RPMI7951 (cell line): ENCODE results near the gene MVB12A. TPM values are rescaled to one million over a fixed set of nuclear protein-coding genes. Genes with fewer than 3 reads are reported as not detected.

Experiments
- DNase-seq: peaks from one replicate; pipeline ENCODE4 v3.0.0-alpha.2; 2012; ENCODE audit warnings: low read depth
- total RNA-seq: library from RNA; depleted of rRNA; stranded (reverse); fragments of >200 nt; shearing (Covaris generic); gene quantifications from 2 replicates; pipeline ENCODE4 v1.2.3, GENCODE V29; 2014

The MVB12A gene
- total RNA-seq, 1 experiment from 2014 or later: 123 TPM

DNA sequence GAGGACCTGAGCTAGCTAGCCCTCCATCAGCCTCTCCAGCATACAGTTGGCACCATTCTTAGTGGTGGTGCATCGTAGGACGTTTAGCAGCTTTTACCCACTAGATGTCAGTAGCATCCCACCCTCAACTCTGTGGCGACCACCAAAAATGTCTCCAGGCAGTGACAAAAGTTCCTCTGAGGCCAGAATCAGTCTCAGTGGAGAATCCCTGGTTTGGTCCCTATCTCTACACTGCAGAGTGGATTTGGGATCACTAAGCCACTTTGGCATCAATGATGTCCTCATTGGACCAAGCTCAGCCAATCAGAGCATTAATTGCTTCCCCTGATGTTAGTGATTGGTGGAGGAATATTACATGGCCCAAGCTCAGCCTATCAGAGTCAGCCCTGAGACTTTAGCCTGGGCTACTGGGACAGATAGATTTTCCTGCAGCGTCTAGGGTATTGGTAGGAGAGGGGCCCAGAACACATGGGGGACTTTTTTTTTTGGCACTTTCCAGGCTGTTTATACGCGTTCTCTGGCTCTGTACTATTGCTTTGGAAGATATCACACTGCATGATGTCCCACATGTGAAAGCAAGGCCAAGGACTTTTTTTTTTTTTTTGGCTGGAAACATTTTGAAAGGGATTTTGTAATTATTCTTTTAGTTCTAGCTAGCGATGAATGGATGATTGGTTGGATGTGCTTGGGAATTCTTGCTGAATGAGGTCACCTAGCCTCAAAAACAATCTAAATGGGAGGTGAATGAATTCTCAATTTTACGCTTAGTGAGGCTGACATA is 21.6 kb downstream of the MVB12A start:
- DNase-seq: peak; percentile 40

DNA sequence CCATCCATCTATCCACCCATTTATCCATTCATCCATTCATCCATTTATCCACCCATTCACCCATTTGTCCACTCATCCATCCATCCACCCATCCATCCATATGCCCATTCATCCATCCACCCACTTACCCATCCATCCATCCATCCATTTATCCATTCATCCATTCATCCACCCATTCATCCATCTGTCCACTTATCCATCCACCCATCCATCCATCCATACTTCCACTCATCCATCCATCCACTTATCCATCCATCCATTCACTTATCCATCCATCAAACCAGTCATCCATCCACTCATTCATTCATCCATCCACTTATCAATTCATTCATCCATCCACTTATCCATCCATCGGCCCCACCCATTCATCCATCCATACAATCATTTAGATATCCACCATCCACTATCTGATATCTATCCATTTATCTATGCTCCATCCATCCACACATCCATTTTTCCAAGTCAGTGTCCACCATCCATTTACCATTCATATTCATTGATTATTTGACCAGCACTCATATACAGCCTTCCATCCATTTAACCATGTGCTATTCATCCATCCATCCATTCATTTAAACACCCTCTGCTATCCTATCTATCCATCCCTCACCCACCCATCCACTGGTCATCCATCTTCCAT is 25.8 kb downstream of the MVB12A start:
- no peak for DNase-seq

DNA sequence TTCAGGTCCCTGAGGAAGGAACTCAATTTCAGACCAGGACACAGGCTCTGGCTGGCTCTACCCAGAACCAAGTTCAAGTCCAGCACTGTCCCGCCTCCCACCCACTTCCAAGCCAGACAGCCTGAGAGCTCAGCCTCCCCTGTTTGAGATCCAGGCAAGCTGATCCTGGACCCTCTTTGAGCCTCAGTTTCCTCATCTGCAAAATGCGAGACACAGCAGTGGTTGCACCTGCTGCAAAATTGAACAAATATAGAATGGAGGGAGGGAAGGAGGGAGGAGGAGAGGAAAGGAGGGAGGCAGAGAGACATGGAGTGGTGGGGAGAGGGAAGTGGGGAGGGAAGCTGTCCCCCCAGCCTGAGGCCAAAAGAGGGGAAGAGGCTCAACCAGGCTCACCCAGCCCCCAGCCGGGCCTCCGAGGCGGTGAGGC is 27.9 kb downstream of the MVB12A start:
- no peak for DNase-seq

DNA sequence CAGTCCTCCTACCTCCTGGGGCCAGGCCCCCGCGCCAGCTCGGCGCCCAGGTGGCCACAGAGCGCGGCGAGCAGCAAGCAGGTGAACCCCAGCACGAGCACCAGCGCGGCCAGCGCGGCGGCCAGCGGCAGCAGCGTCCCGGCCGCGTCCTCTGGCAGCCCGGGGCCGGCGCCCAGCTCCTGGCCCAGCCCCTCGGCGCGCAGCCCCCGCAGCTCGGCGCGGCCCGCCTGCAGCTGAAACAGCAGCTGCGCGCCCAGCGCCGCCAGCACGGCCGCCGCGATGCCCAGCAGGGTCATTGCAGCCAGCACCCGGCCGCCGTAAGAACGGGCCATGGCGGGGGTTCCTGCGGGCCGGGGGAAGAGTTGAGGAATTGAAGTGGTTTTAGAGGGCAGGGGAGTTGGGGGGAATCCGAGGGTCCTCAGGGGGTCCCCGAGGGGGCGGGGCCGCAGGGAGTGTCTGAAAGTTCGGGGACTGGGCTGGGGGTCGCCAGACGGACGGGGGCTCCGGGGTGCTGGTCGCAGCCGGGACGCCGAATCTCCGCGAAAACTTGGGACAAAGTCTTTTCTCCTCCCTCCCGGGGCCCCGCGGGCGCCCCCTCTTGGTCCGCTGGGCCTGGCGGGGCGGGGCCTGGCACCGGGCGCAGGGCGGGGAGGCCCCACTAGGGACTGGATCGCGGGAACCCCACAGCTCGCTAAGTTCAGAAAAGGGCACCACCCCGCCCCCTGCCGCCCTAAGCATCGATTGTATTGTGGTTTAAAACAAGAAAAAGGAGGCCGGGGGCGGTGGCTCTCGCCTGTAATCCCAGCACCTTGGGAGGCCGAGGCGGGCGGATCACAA is 28.5 kb downstream of the MVB12A start, which contains the start of gene TMEM221:
Gene TMEM221 (minus strand): TSS at position 538 of the 837 bp plus-strand sequence. CDS start 206 bp downstream, at position 332.
- peak; percentile 31 for DNase-seq

DNA sequence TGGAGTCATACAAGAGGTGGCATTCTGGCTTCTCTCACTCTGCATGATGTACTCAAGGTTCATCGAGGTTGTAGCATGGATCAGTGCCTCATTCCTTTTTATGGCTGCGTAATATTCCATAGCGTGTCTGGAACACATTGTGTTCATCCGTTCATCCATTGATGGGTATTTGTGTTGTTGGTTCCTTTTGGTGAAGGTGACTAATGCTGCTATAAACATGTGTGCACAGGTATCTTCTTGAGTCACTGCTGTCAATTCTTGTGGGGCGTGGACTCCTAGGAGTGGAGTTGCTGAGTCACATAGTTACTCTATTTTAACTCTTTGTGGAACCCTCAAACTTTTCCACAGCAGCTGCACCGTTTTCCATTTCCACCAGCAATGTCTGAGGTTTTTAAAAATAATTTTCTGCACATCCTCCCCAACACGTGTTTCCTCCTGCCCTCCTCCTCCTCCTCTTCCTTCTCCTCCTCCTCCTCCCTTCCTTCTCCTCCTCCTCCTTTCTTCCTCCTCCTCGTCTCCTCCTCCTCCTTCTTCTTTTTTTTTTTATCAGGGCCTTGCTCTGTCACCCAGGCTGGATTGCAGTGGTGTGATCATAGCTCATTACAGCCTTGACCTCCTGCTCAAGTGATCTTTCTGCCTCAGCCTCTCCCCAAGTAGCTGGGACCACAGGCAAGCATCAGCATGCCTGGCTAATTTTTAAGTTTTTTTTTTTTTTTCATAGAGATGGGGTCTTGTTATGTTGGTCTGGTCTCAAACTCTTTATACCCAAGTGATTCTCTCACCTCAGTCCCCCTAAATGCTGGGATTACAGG is 30.6 kb downstream of the MVB12A start:
- peak; percentile 31 for DNase-seq

DNA sequence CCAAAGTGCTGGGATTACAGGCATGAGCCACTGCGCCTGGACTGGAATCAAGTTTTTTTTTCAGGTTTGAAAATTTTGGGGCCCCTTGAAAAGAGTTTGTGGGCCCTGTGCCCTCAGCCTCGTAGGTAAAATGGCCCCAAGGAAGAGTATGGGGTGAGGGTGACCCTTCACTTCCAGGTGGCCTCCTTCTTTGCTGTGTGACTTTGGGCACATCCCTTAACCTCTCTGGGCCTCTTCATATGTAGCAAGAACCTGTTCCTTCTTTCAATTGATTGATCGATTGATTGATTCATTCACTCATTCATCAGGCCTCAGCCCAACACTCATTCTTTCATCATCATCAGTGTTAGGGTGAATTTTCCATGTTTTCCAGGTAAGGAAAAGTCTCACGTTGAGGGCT is 32.0 kb downstream of the MVB12A start:
- no peak for DNase-seq

DNA sequence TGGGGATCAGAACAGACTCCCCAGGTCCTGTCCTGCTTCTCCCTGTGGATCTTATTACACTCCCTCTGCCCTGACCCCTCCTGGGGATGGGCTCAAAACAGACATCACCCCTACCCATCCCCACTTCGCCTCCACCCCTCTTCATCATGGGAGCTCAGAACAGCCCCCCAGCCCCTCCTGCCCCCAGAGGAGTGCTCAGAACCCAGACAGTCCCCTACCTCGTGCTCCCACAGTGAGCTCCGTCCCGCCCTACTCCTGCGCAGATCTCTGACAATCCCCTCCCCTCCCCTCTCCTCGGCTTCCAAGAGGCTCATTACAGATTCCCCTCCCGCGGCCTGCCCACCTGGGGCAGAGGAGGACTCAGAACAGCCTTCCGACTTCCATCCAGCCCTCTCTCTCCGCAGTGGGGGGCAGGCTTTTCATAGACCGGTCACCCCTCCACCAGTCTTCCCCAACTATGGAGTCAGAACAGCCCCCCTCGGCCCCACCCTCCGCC is 34.8 kb downstream of the MVB12A start:
- DNase-seq: no peak

DNA sequence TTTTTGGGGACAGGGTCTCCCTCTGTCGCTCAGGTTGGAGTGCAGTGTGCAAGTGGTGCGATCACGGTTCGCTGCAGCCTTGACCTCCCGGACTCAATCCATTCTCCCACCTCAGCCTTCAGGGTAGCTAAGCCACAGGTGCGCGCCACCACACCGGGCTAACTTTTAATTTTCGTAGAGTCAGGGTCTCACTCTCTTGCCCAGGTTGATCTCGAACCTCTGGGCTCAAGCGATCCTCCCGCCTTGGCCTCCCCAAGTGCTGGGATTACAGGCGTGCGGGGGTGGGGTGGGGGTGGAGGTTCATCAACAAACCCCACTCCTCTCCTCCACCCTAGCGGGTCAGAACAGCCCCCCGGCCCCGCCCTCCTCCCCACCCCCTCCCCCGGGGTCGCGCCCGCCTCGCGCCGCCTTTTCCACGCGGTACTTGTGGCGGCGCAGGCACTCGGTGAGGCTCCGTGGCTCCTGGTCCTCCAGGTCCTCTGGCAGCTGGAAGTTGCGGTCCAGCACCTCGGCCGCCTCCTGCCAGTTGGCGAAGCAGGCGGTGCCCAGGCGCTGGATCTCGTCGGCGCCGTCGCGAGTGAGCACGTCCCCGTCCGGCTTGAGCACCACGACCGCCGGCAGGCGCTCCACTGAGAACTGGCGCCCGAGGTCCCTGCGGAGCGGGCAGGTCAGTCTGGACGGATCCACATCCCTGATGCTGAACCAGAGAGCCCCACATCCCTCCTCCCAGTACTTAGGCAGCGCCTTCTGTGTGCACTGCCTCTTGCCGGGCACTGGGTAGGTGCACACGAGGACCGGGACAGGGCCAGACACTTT is 35.7 kb downstream of the MVB12A start:
- no peak for DNase-seq

DNA sequence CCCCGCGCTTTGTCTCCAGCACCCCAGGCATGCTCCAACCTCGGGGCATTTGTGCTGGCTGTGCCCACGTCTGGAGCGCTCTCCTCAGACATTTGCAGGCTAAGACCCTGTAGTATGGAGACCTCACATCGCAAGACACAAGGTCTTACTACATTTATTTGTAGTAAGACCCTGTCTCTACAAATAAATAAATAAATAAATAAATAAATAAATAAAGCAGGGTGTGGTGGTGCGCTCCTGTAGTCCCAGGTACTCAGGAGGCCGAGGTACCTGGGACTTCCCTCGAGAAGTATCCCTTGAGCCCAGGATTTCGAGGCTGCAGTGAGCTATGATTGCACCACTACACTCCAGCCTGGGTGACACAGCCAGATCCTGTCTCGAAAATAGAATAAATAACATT is 36.3 kb downstream of the MVB12A start:
- DNase-seq: no peak

DNA sequence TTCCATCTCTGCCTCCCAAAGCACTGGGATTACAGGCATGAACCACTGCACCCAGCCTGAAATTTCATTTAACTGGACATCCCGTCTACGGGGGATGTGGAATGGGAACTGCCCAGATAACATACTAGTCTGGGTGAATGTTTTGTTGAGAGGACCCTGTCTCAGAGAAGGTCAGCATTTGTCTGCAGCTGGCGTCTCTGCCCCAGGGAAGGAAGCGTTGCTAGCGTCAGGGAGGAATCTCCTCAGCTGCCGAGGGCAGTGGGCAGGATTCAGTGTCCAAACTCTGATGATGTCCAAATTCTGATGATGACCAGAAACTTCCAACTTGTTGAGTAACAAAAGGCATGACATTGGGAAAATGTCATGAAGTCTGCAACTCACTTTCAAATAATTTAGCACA is 37.8 kb downstream of the MVB12A start:
- DNase-seq: peak; percentile 20

DNA sequence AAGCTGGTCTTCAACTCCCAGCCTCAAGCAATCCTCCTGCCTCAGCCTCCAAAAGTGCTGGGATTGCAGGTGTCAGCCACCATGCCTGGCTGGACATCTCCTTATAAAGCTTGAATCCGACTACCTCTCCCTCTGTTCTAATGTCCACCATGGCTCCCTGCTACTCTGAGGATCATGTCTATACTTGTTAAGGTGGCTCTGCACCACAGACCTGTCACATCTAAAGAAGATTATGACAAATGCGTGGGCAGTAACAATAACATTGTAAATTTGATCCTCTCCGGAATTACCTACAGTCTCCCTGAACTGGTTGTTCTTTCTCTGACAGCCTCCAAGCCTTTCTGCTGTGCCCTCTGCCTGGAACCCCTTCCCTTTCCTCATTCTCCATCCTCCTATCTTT is 39.1 kb downstream of the MVB12A start:
- DNase-seq: no peak

DNA sequence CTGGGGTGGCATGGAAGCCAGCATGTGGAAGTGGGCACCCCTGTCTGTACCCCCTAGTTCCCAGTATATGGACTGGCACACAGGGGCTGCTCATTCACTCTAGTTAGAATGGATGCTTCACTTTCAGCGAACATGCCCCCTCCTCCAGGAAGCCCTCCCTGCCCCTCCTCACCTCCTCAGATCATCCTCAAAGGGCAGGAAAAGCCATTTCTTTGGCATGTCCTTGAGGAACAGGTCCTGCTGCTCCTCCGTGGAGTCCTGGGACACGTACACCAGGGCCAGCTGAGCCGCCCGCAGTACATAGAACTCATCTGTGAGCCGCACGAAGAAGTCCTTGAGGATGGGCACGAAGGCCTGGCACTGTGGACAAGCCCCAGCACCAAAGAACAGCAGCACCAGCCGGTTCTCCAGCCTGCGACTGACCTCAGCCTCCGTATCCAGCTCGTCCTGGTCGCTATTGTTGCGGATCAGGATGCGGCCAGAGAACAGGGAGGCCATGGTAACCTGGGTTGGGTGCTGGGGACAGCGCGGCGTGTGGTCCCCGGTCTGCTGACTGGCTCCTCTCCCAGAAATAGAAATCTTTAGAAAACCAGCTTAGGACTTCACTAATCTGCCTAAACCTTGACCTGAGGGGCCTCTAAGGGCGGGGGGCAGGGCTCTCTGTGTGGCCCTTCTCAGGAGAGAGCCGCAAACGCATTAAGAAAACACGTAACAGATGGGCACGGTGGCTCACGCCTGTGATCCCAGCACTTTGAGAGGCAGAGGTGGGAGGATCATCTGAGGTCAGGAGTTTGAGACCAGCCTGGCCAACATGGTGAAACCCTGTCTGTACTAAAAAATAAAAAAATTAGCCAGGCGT is 40.8 kb downstream of the MVB12A start, which contains the start of gene NXNL1:
Gene NXNL1 (minus strand): TSS at position 555 of the 859 bp plus-strand sequence. CDS start 57 bp downstream, at position 498.
- no peak for DNase-seq

DNA sequence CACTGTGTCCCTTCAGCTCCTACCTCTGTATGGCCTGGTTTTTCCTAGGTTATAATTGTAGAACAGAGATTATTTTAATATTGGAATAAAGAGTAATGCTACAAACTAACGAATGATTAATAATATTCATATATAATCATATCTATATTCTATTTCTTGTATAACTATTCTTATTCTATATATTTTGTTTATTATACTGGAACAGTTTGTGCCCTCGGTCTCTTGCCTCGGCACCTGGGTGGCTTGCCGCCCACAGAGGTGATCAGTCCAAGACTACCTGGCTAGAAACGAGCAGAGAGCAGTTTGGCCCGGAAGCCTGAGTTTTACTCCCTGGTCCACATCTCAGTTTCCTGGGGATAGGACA is 46.6 kb downstream of the MVB12A start:
- DNase-seq: no peak

DNA sequence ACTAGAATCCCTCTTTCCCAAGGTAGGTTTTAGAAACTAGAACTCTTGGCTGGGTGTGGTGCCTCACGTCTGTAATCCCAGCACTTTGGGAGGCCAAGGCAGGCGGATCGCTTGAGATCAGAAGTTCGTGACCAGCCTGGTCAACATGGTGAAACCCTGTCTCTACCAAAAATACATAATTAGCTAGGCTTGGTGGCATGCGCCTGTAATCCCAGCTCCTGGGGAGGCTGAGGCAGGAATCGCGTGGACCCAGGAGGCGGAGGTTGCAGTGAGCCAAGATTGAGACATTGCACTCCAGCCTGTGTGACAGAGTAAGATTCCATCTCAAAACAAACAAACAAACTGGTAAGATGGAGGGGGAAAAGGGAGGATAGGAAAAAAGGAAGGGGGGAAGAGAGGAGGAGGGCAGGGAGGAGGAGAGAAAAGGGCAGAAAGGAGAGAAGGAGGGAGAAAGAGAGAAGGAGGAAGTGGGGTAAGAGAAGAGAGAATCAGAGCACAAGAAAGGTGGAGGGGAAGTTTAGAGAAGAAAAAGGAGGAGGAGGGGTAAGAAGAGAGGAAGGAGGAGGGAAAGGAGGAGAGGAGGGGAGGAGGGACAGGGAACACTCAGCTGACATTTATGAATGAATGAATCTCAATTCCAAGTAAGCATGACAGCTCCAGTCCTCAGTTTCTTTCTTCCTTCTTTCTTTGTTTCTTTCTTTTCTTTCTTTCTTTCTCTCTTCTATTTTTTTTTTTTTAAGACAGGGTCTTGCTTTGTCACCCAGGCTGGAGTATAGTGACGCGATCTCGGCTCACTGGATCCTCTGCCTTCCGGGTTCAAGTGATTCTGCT is 47.8 kb downstream of the MVB12A start:
- no peak for DNase-seq

DNA sequence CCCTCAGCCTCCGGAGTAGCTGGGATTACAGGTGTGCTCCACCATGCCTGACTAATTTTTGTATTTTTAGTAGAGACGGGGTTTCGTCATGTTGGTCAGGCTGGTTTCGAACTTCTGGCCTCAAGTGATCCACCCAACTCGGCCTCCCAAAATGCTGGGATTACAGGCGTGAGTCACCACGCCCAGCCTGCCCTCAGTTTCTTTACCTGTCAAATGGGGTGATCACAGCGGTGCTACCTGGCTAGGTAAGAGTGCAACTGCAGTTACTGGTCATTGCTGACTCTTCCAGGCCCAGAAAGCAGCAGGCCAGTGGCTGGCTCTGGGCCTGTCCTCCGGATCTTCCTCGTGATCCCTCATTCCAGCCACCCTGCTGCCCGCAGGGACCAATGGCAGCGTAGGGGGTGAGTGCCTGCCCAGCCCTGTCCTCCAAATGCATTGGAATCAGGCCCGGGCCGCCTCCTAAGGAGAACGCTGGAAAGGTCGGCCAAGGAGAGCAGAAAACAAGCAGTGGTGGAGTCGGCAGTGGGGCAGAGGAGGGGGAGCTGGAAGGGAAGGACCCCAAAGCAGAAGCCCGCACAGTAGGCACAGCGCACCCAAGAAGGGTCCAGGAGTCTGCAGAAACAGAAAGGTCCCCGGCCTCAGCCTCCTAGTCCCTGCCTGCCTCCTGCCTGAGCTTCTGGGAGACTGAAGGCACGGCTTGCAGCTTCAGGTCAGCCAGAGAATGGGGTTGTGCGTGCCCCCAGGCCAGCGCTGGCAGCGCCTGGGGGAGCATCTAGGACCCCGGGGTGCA is 48.6 kb downstream of the MVB12A start:
- peak; percentile 61 for DNase-seq

DNA sequence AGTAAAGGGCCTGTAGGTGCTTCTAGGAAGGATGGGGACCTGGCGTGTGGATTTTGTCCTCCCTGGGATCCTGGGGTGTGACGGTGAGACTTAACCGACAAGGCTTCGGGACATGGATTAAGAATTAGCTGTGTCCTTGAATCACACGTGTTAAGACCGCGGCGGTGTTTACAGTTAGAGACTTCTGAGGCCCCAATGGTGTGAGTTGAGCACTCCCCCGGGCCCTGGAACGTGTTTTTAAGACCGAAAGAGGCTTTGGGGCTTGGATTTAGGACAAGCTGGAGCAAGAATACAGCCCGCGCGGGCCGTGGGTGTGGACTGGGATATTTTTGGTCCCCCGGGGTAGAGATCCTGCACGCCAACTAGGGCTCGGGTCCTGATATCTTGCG is 49.2 kb downstream of the MVB12A start:
- no peak for DNase-seq

DNA sequence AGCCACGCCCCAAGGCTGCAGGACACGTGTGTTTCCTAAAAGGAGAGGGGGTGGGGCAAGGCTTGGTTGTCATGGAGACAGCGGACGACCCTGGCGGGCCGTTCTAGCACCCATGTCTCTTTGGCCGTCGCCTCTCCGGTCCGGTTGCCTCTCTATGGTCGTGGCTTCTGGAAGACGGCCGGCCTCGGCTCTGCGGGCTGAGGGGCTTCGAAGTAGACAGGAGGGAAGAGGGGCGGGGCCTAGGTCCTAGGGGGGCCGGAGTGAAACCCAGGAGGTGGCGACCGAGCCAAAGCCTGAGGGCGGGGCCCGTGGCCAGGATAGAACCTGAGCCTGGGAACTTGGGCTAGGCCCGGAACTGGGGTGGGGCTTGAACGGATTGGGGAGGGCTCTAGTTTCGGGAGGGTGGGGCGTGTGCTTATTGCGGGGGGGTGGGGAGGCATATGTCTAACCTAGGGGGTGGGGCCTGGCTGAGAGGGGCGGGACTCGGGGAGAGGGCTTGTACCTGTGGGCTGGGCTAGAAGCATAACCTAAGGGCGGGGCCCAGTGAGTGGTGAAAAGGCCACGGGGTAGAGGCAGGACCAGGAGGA is 49.7 kb downstream of the MVB12A start:
- DNase-seq: peak; percentile 96
